GM12872 (cell line): Measurements from ENCODE around the gene ROCK2.

Source experiments
- TF ChIP-seq, protein P1 (sequence below): IDR thresholded peaks from 3 replicates; pipeline ENCODE4 v1.5.1; 2011; ENCODE audit warnings: low read depth, mild to moderate bottlenecking, low read length, moderate library complexity; ENCODE audit not compliant: insufficient read depth

Gene ROCK2

GRCh38 chr2:11161747-11162146 lies 182.7 kb downstream of the ROCK2 start:
- TF ChIP-seq, protein P1, sequence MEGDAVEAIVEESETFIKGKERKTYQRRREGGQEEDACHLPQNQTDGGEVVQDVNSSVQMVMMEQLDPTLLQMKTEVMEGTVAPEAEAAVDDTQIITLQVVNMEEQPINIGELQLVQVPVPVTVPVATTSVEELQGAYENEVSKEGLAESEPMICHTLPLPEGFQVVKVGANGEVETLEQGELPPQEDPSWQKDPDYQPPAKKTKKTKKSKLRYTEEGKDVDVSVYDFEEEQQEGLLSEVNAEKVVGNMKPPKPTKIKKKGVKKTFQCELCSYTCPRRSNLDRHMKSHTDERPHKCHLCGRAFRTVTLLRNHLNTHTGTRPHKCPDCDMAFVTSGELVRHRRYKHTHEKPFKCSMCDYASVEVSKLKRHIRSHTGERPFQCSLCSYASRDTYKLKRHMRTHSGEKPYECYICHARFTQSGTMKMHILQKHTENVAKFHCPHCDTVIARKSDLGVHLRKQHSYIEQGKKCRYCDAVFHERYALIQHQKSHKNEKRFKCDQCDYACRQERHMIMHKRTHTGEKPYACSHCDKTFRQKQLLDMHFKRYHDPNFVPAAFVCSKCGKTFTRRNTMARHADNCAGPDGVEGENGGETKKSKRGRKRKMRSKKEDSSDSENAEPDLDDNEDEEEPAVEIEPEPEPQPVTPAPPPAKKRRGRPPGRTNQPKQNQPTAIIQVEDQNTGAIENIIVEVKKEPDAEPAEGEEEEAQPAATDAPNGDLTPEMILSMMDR: no peak

DNA sequence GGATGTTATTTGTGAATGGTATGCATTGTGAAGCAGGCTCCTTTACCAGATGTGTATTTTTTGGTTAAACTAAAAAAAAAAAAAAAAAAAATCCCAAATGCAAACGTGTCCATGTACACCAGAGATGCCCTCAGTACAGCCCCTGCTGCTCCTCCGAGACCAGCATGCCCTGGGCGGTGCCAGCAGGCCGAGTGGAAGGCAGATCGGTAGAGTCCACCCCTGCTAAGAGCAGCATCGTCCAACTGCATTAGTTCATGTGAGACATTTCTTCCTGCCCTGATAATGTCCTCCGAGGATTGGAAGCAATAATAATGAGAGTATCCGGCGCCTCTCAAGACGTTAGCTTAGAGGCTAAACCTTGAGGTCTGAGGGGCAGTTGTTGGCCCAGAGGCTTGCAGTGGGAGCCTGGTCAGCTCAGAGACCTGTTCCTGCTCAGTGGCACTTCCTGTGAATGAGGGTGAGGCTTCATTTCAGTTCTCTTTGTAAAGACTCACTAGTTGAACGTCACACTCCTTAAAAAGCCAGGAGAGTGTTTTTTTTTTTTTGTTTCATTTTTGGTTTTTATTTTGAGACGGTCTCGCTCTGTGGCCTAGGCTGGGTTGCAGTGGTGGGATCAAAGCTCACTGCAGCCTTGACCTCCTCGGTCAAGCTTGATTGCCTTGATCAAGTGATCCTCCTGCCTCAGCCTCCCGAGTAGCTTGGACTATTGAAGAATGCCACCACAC lies 183.5 kb downstream of the ROCK2 start:
- TF ChIP-seq, protein P1: no peak

GRCh38 chr2:11160256-11160655 lies 184.2 kb downstream of the ROCK2 start:
- TF ChIP-seq, protein P1: no peak

- TF ChIP-seq, protein P1: no peak
Measured at GRCh38 chr2:11159574-11160170, 184.8 kb downstream of the ROCK2 start.

GRCh38 chr2:11158916-11159573 lies 185.4 kb downstream of the ROCK2 start:
- TF ChIP-seq, protein P1: no peak

DNA sequence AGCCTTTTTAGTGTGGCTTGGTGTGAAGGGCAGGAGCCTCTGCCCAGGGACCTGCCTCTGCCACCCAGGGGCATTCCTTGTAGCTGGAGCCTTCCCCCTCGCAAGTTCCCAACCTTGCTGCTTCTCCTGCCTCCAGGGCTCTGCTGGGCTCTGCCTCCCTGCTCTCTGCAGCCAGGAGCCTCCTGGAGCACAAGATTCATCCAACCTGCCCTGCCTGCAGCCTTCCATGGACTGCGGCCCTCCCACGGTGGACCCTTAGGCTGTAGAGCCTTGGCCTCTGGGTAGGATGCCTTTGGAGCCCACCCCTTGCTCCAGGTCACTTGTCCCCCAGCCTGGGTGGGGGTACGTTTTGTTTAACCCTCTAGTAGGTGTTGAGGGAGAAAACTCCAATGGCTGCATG lies 186.7 kb downstream of the ROCK2 start:
- TF ChIP-seq, protein P1: no peak

GRCh38 chr2:11157296-11157695 lies 187.1 kb downstream of the ROCK2 start:
- TF ChIP-seq, protein P1: no peak
